Upper lobe of right lung (tissue), 1 donor: ENCODE data around the gene MANBA. TPM values are rescaled to one million over a fixed set of nuclear protein-coding genes. Genes with fewer than 3 reads are reported as not detected.

Experiments
- ATAC-seq: fragments of 200-7000 bp; cut with Tn5 transposase; one replicate; pipeline ENCODE4 v1.9.1; 2020; ENCODE audit warnings: mild to moderate bottlenecking, moderate library complexity
- DNase-seq: peaks from one replicate; pipeline ENCODE4 v3.0.0-alpha.2; 2020
- H3K27ac ChIP-seq: fragments of 200-600 bp; one replicate; pipeline ENCODE4 v1.8.0; 2022
- H3K27me3 ChIP-seq: fragments of 200-600 bp; one replicate; pipeline ENCODE4 v1.8.0; 2022; ENCODE audit warnings: mild to moderate bottlenecking
- H3K36me3 ChIP-seq: fragments of 200-600 bp; one replicate; pipeline ENCODE4 v1.8.0; 2022
- H3K4me1 ChIP-seq: fragments of 200-600 bp; one replicate; pipeline ENCODE4 v1.8.0; 2022
- H3K4me3 ChIP-seq: fragments of 200-600 bp; one replicate; pipeline ENCODE4 v1.8.0; 2022; ENCODE audit warnings: mild to moderate bottlenecking
- H3K9me3 ChIP-seq: fragments of 200-600 bp; one replicate; pipeline ENCODE4 v1.8.0; 2022
- CTCF ChIP-seq: fragments of 200-600 bp; IDR thresholded peaks from one replicate; pipeline ENCODE4 v1.8.0; 2022; ENCODE audit warnings: antibody characterized with exemption
- intact Hi-C: fragments of 100-400 bp; cut with DNase I; formaldehyde crosslinking; loops from one replicate; pipeline ENCODE4 v1.11.0; 2022
- total RNA-seq: library from RNA; stranded (reverse); fragmentation: NEBNext Ultra II Directional; extraction: Animal tissue kit (Norgen Biotek cat#: 25700); gene quantifications from one replicate; pipeline ENCODE4 v1.2.1, GENCODE V29; 2021
- donor health status: DM: no; HTN: yes; CAD: no; lungs with severe emphysema.

The MANBA gene
- total RNA-seq, 1 donor from 2014 or later: 56.0 TPM

- no peak for TF ChIP-seq CTCF
- Histone ChIP-seq H3K4me3 (no peak overlapping the region), H3K27me3 (no peaks in the 10 kb centered on the region), H3K36me3 (peaks cover 38% of the 10 kb centered on the region), H3K4me1 (no peaks in the 10 kb centered on the region), H3K9me3 (no peaks in the 10 kb centered on the region), H3K27ac (no peak overlapping the region)
- no peak for DNase-seq
- peak; percentile 61 for ATAC-seq
- intact Hi-C loops: no loop called here
These were observed 73.3 kb downstream of the MANBA start for GRCh38 chr4:102687373-102687981.

GRCh38 chr4:102685768-102686167, 75.0 kb downstream of the MANBA start:
- DNase-seq (no peak), ATAC-seq (no peak)
- Histone ChIP-seq H3K27me3 (no peaks in the 10 kb centered on the region), H3K27ac (no peak overlapping the region), H3K9me3 (no peaks in the 10 kb centered on the region), H3K4me3 (no peak overlapping the region), H3K4me1 (no peaks in the 10 kb centered on the region), H3K36me3 (peaks cover 55% of the 10 kb centered on the region)
- intact Hi-C loops: no loop called here
- no peak for TF ChIP-seq CTCF

- ATAC-seq: no peak
- no peak for DNase-seq
- H3K27me3 ChIP-seq: no peaks in the 10 kb centered on the region
- no peak overlapping the region for H3K4me3 ChIP-seq
- H3K4me1 ChIP-seq: no peaks in the 10 kb centered on the region
- no peak overlapping the region for H3K27ac ChIP-seq
- intact Hi-C loops: no loop called here
- peaks cover 50% of the 10 kb centered on the region for H3K36me3 ChIP-seq
- H3K9me3 ChIP-seq: no peaks in the 10 kb centered on the region
- TF ChIP-seq CTCF: no peak
These were observed 76.1 kb downstream of the MANBA start for GRCh38 chr4:102684610-102685052.

GRCh38 chr4:102683881-102684609, 76.7 kb downstream of the MANBA start:
- H3K4me3 ChIP-seq: no peak overlapping the region
- H3K27ac ChIP-seq: no peak overlapping the region
- no peak for TF ChIP-seq CTCF
- no peaks in the 10 kb centered on the region for H3K27me3 ChIP-seq
- no peaks in the 10 kb centered on the region for H3K9me3 ChIP-seq
- DNase-seq (no peak), ATAC-seq (no peak)
- H3K36me3 ChIP-seq: peaks cover 44% of the 10 kb centered on the region
- intact Hi-C loops: no loop called here
- no peaks in the 10 kb centered on the region for H3K4me1 ChIP-seq

GRCh38 chr4:102678695-102679335, 82.0 kb downstream of the MANBA start:
- ATAC-seq (no peak), DNase-seq (no peak)
- H3K27me3 ChIP-seq: no peaks in the 10 kb centered on the region
- H3K9me3 ChIP-seq: no peaks in the 10 kb centered on the region
- peaks cover 25% of the 10 kb centered on the region for H3K36me3 ChIP-seq
- no peak overlapping the region for H3K4me3 ChIP-seq
- no peak for TF ChIP-seq CTCF
- intact Hi-C loops: no loop called here
- no peak overlapping the region for H3K27ac ChIP-seq
- H3K4me1 ChIP-seq: no peaks in the 10 kb centered on the region
